NCI-H748 (cell line): Measurements from ENCODE around the gene PLA2G5.
A peak's percentile ranks its signal among the peaks of the same experiment; 100 is the strongest.

Experiments
- DNase-seq: peaks from one replicate; lab custom pipeline; 2025; ENCODE audit not compliant: unreplicated experiment; lab: John Stamatoyannopoulos, UW

Gene PLA2G5

DNA sequence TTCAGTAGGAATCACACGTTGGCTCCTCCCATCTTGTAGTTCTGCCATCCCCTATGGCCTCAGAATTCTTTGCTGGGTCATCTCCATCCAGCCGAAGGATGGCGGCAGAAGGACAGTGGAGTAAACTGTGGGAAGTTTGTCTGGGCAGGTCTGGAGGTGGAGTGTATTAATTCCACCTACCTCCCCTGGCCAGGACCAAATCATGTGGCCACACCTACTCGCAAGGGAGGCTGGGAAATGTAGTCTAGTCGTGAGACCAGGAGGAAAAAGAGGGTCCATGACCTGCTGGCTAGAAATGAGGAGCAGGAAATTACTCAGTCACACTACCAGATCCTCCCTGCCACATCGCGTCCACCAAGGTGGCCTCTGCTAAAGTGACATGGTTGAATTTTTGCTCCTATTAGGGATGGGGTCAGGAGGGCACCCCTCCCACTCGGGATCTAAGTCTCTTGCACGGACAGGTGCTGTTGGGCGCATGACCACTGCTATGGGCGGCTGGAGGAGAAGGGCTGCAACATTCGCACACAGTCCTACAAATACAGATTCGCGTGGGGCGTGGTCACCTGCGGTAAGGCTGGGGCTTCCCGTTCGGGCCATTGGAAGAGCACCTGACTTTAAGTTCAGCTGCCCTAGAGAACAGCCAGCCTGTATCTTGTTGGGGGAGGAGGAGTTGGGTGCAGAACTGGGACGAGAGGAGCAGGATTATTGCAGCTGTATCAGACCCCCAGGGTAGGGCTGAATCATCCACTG lies 19.5 kb downstream of the PLA2G5 start:
- DNase-seq = no peak

- DNase-seq = no peak
These were observed 20.1 kb downstream of the PLA2G5 start for GRCh38 chr1:20090119-20090518.

DNA sequence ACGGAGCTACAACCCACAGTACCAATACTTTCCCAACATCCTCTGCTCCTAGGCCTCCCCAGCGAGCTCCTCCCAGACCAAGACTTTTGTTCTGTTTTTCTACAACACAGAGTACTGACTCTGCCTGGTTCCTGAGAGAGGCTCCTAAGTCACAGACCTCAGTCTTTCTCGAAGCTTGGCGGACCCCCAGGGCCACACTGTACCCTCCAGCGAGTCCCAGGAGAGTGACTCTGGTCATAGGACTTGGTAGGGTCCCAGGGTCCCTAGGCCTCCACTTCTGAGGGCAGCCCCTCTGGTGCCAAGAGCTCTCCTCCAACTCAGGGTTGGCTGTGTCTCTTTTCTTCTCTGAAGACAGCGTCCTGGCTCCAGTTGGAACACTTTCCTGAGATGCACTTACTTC lies 20.6 kb downstream of the PLA2G5 start:
- DNase-seq = no peak

DNA sequence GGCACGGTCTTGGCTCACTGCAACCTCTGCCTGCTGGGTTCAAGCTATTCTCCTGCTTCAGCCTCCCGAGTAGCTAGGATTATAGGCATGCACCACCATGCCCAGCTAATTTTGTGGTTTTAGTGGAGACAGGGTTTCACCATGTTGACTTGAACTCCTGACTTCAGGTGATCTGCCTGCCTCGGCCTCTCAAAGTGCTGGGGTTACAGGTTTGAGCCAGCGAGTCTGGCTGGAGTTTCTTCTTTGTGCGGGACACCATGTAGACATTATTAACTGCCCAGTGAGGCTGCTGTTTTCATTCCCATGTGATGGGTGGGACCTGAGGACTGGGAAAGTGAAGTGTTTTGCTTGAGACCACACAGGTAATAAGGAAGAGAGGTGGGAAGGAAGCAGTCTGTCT lies 23.3 kb downstream of the PLA2G5 start:
- no peak for DNase-seq

GRCh38 chr1:20093940-20094391 lies 24.0 kb downstream of the PLA2G5 start:
- no peak for DNase-seq

GRCh38 chr1:20095564-20096434 lies 25.8 kb downstream of the PLA2G5 start:
- DNase-seq = no peak

DNA sequence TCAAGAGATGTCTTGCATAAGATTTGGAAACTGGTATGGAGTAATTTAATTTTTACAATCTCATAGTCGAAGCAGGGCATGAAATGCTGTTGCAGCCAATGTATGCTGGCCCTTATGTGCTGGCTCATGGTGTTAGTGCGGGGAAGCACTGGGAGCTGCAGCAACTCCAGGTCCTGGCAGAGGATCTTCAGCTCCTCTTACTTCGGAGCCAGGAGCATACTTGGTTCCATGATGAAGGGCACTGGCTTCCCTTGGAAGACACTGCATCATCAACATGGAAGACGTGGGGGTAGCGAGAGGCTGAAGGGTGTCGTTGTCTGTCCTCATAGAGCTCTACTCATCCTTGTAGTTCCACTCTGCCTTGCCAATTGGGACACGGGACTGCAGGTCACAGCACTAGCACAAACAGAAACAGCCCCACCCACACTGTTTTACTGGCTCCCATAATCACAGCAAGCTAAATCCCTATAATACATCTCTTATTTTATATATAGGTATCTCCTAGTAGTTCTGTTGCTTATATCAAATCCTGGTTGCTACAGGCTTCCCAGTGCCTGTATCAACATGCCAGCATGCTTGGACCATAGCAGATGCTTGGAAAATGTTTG lies 26.9 kb downstream of the PLA2G5 start:
- DNase-seq = no peak

- DNase-seq = no peak
These were observed 29.5 kb downstream of the PLA2G5 start for GRCh38 chr1:20099533-20099932.

DNA sequence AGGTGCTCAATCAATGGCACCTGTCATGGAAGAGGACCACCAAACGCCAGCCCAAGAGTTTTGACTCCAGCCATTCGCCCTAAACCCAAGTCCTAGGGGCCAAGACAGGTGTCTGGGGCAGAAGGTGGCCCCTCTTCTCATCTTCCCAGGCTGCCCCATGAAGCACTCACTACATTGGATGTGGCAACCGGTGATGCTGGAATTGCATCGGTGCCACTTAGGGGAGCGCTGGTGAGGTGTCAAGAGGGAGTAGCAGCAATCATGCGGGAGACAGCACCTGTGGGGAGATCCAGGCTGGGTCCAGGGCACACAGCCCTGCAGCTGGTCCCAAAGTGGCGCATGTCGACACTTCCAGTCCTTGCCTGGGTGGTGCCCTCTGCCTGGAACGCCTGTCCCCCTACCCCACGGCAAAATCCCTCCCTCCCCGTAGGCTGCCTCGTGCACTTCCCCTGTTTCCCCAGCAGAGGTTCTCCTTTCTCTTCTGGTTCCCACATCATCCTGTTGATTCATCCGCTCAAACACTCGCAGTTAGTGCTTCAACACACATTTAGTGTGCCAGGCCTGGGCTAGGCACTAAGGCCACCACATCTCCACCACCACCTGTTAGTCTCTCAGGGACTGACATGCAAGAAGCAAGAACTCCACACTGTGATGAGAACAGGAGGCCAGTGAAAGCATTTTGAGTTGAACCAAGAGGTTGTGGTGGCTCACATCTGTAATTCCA lies 30.8 kb downstream of the PLA2G5 start:
- DNase-seq = peak; percentile 18

GRCh38 chr1:20102875-20103274 lies 32.9 kb downstream of the PLA2G5 start:
- DNase-seq = no peak

GRCh38 chr1:20105856-20106255 lies 35.9 kb downstream of the PLA2G5 start:
- no peak for DNase-seq

DNA sequence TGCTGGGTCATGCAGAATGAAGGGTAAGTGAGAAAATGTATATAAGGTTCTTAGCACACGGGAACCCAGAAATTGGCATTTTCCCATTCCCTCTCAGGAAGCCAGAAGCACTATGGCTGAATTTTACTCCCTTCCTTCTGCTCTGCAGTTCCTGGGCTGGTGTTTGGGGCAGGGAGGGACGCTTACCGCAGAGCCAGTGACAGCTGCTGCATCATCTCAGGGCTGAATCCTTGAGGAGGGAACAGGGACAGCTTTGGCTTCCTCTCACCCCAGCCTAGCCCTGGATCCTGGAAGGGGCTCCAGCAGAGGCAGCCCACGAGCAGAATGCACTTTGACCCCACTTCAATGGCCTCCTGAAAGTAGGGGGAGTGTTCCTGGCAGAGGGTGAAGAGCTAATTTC lies 37.4 kb downstream of the PLA2G5 start:
- DNase-seq = no peak

GRCh38 chr1:20107796-20108195 lies 37.8 kb downstream of the PLA2G5 start:
- DNase-seq = no peak

DNA sequence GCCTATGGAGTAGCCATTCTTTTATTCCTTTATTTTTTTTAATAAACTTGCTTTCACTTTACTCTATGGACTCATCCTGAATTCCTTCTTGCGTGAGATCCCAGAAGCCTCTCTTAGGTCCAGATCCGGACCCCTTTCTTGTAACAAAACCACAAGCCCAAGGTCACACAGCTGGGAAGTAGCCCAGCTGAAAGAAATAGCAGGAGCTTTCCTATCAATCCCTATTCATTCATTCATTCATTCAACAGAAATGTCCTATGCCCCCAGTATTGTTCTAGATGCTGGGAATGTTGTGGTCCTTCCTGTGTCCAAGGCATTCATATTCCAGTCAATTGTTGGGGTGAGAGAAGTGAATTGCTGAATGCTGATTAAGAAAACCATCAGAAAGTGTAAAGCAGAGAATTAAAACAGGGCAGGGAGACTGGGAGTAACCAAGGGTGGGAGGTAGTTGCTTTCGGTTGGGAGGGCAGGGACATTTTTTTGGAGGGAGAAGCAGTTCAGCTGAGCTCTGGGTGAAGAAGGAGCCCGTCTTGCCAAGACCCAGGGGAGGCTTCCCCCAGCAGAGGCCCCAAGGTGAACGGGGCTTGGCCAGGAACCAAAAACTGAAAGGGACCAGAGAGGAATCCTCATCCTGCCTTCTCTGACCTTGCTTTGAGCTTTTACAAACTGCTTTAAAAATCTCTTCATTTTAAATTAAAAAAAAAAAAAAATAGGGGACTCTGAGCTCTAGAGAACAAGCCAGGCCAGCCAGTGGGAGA lies 38.6 kb downstream of the PLA2G5 start:
- DNase-seq = no peak

DNA sequence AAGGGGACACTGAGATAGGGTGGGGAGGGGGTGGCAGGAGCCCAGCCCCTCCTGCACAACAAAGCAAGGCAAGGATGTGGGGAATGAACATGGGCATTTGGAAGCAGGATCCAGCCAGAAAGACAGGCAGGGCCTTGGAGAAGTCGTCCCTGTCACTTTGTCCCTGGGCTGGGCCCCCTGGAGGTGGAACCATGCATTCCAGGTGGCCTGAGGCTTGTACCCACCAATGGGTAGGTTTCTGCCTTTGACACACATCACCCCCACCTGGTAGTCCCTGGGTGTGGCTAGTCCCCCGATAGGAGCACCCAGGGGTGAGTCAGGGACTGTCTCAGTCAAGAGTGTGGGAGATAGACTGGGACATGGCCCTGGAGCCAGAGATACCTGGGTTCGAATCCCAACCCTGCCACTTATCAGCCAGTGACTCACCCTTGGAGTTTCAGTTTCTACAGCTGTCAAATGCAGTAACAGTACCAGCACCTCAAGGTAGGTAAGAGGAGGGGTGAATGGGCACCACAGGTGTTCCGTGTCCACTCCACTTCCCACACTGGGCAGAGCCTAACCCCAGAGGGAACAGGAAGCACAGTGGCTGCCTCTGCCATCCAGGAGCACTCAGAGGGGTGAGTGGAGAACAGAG lies 39.3 kb downstream of the PLA2G5 start:
- no peak for DNase-seq

GRCh38 chr1:20110679-20111078 lies 40.7 kb downstream of the PLA2G5 start:
- no peak for DNase-seq

DNA sequence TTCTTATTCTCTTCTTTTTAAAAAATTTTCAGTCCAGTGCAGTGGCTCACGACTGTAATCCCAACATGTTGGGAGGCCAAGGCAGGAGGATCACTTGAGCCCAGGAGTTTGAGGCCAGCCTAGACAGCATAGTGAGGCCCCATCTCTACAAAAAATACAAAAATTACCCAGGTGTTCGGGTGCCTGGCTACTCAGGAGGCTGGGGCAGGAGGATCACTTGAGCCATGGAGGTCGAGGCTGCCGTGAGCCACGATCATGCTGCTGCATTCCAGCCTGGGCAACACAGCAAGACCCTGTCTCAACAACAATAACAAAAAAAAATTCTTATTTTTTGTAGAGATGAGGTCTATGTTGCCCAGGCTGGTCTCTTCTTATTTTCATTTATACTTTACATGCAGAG lies 41.5 kb downstream of the PLA2G5 start:
- DNase-seq = no peak

GRCh38 chr1:20112279-20113000 lies 42.4 kb downstream of the PLA2G5 start:
- no peak for DNase-seq

DNA sequence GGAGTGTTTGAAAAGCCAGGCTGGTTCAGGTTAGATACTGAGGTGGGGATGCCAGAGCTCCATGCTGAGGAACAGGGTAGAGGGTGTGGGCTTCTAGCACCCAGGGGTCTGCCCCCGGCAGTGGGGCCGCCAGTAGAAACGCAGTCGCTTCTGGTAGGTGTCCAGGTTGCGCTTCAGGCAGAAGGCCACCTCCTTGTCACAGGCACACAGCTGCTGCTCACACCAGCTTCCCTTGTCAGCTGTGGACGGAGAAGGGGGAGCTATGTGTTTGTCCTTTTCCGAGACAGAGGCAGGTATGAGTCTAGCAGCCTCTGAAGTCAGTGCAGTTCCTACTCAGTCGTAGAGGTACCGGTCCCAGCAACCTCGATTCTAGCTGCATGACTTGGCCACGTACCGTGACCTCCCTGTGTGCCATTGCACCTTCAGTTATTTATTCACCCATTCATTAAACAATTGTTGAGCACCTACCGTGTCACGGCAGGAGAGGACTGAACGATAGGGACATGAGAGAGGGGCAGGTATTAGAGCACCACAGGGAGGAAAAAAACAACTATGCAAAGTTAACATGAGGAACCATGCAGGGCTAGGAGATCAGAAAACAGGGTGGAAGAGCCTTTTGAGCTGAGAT lies 44.1 kb downstream of the PLA2G5 start:
- no peak for DNase-seq
